Stimulated activated CD8-positive, alpha-beta memory T cell treated with anti-CD3 and anti-CD28 coated beads, Interleukin-2, amount 100 ng/mL, for 48 hours (primary cell): ENCODE data around the gene SLC22A4.
A peak's percentile ranks its signal among the peaks of the same experiment; 100 is the strongest.

Source experiments
- DNase-seq, 2 donors: peaks; one replicate each; pipeline ENCODE4 v3.0.0-alpha.2; 2020; ENCODE audit warnings: low read depth in 2 of 2

SLC22A4 gene

DNA sequence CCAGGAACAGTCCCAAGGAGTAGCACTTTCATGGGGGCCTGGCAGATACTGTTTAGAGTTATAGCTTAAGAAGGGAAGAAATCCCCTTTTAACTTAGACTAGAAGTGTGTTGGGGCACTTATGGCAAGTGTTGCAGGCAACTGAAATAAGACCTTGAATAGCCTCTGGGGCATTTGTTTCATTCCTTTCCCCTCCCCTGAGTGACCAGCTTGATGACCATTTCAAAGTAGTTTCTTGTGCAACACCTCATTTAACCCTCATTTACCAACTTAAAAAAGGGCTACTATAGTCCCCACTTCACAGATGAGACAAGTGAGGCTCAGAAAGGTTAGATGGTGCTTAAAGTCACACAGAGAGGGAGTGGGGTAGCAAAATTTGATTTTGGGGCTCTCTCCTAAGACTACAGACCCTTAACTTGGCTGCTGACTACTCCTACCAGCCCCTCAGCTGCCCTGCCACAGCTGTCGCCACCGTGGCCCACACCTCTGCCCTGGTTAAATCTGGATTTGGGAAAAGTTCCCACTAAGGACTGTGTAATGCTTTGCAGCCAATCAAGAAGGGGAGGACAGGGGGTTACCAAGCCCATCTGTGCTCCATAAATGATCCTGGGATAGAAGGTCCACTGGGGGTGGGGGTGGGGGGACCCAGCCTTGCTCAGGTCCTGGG is 31.2 kb upstream of the SLC22A4 start:
- no peak for DNase-seq

- DNase-seq, result peak; percentile 35 to 54
These were observed 30.5 kb upstream of the SLC22A4 start for GRCh38 chr5:132263548-132264261.

DNA sequence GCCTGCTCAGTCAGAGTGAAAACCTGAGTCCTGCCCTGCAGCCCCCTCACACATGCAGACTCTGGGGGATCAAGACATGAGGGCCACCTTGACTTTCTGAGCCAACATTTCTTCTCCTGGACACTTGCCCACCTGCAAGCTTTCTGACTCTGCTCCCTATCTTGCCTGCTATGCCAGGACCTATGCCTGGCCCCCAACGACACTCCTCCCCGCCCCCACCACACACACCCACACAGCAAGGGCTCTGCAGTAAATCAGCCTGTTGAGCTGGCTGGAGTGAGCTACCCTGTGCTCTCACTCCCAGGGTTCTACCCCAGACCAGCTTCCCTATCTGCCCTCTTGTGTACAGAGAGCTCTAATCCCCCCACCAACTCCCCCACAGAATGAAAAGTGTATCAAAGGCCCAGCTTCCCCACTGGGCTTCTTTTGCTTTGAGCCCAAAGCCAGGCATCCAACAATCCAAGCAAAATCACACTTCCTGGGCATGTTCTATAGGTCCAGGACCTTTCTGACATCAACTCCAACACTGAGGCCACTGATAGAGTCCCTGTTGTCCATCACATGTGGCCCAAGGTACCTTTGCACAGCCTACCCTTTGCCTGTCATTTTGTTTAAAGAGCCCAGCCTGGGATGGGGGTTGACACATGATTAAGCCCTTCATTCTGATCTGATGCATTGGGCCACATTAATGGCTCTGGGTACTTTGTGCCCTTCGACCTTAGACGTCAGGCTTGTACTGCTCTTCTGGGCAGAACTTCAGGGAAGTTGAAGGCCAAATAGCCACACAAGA is 29.5 kb upstream of the SLC22A4 start:
- DNase-seq, result no peak

- DNase-seq, result no peak
These were observed 28.7 kb upstream of the SLC22A4 start for GRCh38 chr5:132265336-132266030.

GRCh38 chr5:132266031-132266835 is 28.0 kb upstream of the SLC22A4 start:
- no peak for DNase-seq

- no peak for DNase-seq
These were observed 27.4 kb upstream of the SLC22A4 start for GRCh38 chr5:132266836-132267160.

DNA sequence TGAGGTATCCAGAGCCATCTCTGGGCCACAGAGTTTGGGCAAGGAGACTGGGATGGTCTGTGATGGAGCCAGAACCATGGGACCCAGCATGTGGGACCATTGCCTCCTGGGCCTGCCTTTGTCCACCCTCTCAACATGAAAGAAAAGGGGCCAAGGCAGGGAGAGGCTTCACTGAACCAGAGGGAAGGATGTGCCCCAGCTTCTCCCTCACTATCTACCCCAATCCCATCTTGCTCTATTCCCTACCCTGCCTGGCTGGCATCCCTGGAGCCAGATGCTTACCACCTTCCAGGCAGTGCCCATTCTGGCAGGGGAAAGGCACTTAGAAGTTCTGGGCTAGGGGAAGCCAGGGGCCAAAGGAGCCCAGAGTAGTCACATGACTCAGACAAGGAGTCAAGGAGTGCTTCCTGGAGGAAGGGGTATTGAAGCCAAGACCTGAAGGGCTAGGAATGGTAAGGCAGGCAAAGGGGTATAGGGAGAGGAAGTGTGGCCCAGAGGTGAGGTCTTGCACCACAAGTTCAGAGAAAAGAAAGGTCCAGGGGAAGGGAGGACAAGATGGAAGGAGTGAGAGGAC is 26.9 kb upstream of the SLC22A4 start:
- no peak for DNase-seq

- DNase-seq, result no peak
These were observed 26.0 kb upstream of the SLC22A4 start for GRCh38 chr5:132267931-132268768.

DNA sequence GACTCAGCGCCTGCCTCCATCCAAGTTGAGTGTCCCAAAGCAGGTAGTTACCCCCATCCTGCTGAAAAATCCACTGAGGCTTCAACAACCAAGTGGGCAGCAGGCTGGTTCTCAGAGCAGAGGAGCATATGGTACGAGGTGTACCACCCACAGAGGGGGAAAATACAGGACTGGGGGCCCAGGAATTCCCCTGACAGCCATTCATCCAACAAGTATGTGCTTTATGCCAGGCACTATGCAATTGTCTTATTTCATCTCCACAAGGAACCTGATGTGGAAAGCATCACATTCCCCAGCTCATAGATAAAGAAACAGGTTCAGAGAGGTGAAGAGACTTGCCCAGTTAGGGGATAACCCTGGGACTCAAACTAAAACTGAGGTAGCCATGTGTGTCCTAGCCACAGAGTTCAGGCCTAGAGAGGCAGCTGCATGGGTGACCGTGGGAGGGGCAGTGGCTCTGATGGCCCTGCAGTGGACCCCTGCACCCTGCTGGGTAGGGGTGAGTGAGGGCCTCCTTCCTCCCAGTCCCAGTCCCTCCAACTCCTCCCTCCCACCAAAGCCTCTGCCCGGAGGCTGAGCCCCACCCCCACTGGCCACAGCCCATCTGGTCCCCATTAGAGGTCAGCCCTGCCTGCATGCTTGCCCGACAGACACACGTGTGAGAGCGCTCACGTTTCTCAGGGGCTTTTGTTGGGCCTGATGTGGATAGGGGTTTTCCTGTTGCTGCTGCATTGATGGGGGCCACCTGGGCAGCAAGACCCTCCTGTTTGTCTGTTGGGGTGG is 25.2 kb upstream of the SLC22A4 start:
- no peak for DNase-seq

DNA sequence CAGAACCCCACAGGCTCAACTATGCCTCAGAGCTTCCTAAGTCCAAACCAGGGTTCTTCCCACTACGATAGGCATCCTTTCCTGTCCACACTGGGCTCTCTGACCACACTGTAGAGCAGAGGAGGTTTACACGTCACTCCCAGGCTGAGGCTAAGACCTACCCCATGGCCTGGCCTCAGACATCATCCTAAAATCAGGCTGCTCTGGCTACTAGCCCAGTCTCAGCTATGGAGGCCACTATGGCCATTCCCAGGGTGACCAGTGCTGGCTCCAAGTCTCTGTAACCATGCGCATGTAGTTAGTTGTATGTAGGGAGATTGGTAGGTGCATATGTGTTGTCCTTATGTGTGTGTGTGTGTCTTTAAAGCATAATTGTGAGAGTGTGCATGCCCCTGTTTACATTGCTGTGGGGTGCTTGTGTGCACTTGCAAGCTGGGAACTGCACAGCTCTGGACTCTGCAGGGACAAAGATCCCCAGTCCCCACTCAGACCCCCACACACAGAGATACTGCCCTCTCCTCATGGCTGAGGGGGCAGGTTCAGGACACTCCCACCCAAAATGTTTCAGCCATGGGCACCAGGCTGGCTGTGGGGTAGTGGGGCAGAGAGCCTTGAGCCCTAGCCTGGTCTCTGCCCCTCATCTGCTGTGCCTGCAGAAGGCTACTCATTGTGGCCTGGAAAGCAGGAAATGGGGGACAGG is 24.4 kb upstream of the SLC22A4 start:
- DNase-seq, result no peak

GRCh38 chr5:132270335-132270665 is 23.9 kb upstream of the SLC22A4 start:
- no peak for DNase-seq

GRCh38 chr5:132270706-132271105 is 23.5 kb upstream of the SLC22A4 start:
- DNase-seq, result no peak

DNA sequence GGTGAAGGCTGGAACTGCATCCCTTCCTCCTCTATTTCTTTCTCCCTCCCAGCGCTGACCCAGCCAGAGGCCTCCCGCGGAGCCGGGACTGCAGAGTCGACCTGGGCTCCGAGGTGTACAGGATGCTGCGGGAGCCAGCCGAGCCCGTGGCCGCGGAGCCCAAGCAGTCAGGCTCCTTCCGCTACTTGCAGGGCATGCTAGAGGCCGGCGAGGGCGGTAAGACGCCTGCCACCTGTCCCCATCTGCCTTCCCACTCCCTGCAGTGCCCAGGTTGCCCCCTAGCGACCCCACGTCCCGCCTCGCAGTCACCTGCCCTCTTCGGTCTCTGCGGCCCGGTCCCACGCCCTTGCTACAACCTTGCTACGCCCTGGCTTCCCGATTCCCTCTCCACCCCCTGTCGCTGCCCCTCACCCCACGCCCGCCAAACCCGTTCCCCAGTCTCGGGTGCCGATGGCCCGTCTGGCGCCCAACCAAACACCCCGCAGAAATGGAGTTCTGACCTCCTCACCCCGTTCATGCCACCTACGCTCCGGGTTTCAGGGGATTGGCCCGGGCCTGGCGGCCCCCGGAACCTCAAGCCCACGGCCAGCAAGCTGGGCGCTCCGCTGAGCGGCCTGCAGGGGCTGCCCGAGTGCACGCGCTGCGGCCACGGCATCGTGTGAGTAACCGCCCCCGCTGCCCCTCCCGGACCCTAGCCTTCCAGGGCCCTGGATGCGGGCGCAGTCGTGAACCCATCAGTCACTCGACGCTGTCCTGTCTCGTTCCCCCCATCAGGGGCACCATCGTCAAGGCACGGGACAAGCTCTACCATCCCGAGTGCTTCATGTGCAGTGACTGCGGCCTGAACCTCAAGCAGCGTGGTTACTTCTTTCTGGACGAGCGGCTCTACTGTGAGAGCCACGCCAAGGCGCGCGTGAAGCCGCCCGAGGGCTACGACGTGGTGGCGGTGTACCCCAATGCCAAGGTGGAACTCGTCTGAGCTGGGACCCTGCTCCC is 22.6 kb upstream of the SLC22A4 start:
- no peak for DNase-seq

GRCh38 chr5:132272311-132273210 is 21.6 kb upstream of the SLC22A4 start:
- peak; percentile 55 to 65 for DNase-seq

GRCh38 chr5:132273631-132274030 is 20.6 kb upstream of the SLC22A4 start:
- no peak for DNase-seq

DNA sequence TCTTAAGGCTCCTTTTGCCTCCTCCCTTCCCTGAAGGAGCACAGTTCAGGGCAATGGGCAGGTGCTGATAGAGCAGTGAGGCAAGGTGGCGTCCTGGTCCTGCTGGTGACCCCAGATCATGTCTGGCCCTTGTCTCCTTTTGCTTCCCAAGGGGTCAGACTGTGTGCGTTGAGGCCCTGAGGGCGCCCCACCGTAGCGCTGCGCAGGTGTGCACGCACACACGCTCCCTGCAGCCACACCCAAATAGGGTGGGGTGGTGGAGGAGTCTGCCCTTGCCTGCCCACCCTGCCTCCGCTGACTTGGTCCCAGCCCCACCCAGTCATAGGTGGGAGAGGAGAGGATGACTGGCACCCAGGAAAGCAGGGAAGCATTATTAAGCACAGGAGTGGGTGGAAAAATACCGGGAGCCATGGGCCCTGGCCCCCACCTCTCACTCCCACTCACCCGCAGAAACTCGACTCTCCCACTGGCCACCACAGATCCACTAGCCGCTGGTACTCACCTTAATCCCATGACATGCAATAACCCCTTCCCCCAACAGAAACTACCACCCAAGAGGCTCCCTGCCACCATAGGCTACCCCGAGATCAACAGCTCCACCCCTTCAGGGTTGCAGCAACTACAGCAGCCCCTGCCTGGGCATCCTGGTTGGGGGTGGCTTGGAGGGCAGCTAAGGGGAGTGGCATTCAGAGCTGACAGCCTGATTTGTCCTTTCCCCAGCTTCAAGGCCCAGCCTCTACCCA is 20.0 kb upstream of the SLC22A4 start:
- no peak for DNase-seq
